HEK293 (cell line): ENCODE data around the gene HOXA10.
A peak's percentile ranks its signal among the peaks of the same experiment; 100 is the strongest.

Experiments
- CTCF ChIA-PET: fragments of 350-600 bp; formaldehyde crosslinking; extraction: SDS; loops from one replicate; lab custom pipeline; 2021; ENCODE audit warnings: antibody characterized with exemption; lab: Yijun Ruan, JAX
- POLR2A ChIA-PET: fragments of 300-600 bp; formaldehyde crosslinking; extraction: SDS; loops from one replicate; lab custom pipeline; 2020; ENCODE audit warnings: antibody characterized with exemption, inconsistent platforms; lab: Yijun Ruan, JAX
- H3K27ac ChIP-seq: fragments of 200-500 bp; sonication (Bioruptor generic); 2 replicates; pipeline ENCODE4 v1.5.1; 2014; ENCODE audit warnings: low read depth, low read length, control low read depth, inconsistent platforms; ENCODE audit errors: extremely low read depth
- H3K36me3 ChIP-seq, 2 experiments: fragments of 200-500 bp in 1 of 2; sonication (Bioruptor generic) in 1 of 2; 1 replicate in 1 of 2; 2 replicates in 1 of 2; pipeline ENCODE4 v1.5.1; 2014 to 2017; ENCODE audit warnings: inconsistent platforms in 2 of 2, low read length in 2 of 2; ENCODE audit not compliant: control insufficient read depth in 2 of 2, insufficient read depth in 1 of 2
- H3K4me1 ChIP-seq: fragments of 200-500 bp; sonication (Bioruptor generic); 2 replicates; pipeline ENCODE4 v1.5.1; 2014; ENCODE audit warnings: mild to moderate bottlenecking, low read length, inconsistent platforms; ENCODE audit not compliant: control insufficient read depth, insufficient read depth
- H3K4me3 ChIP-seq: 2 replicates; pipeline ENCODE4 v1.5.1; 2011; ENCODE audit warnings: low read depth, mild to moderate bottlenecking, control low read depth, low read length, moderate library complexity
- H3K9me3 ChIP-seq: fragments of 200-500 bp; sonication (Bioruptor generic); 2 replicates; pipeline ENCODE4 v1.5.1; 2014; ENCODE audit warnings: low read depth, low read length, inconsistent platforms; ENCODE audit not compliant: control insufficient read depth, insufficient read depth
- BCL11B ChIP-seq: fragments of 450-650 bp; formaldehyde crosslinking; IDR thresholded peaks from 2 replicates; pipeline ENCODE4 v1.5.1; 2016; ENCODE audit warnings: low read depth, missing biosample characterization, missing genetic modification characterization
- ELK4 ChIP-seq: IDR thresholded peaks from 2 replicates; pipeline ENCODE4 v1.6.1; 2011; ENCODE audit warnings: mild to moderate bottlenecking, low read depth, low read length, borderline replicate concordance
- GLI4 ChIP-seq: fragments of 450-650 bp; formaldehyde crosslinking; IDR thresholded peaks from 2 replicates; pipeline ENCODE4 v1.5.1; 2016; ENCODE audit warnings: missing biosample characterization, missing genetic modification characterization
- GLIS2 ChIP-seq: fragments of 450-650 bp; formaldehyde crosslinking; IDR thresholded peaks from 2 replicates; pipeline ENCODE4 v1.5.1; 2016; ENCODE audit warnings: missing biosample characterization, missing genetic modification characterization
- KLF7 ChIP-seq: fragments of 450-650 bp; formaldehyde crosslinking; IDR thresholded peaks from 2 replicates; pipeline ENCODE4 v1.5.1; 2016; ENCODE audit warnings: missing biosample characterization, missing genetic modification characterization, borderline replicate concordance
- PATZ1 ChIP-seq: fragments of 450-650 bp; formaldehyde crosslinking; IDR thresholded peaks from 2 replicates; pipeline ENCODE4 v1.5.1; 2016; ENCODE audit warnings: missing biosample characterization, missing genetic modification characterization
- PRDM10 ChIP-seq: fragments of 450-650 bp; formaldehyde crosslinking; IDR thresholded peaks from 2 replicates; pipeline ENCODE4 v1.5.1; 2016; ENCODE audit warnings: missing biosample characterization, missing genetic modification characterization
- RBAK ChIP-seq: fragments of 450-650 bp; formaldehyde crosslinking; IDR thresholded peaks from 2 replicates; pipeline ENCODE4 v1.5.1; 2016; ENCODE audit warnings: missing biosample characterization, missing genetic modification characterization
- SCRT2 ChIP-seq: fragments of 450-650 bp; formaldehyde crosslinking; IDR thresholded peaks from 2 replicates; pipeline ENCODE4 v1.5.1; 2016; ENCODE audit warnings: missing biosample characterization, missing genetic modification characterization
- YY2 ChIP-seq: fragments of 450-650 bp; formaldehyde crosslinking; IDR thresholded peaks from 2 replicates; pipeline ENCODE4 v1.5.1; 2016; ENCODE audit warnings: missing biosample characterization, missing genetic modification characterization
- ZBTB20 ChIP-seq: fragments of 450-650 bp; formaldehyde crosslinking; IDR thresholded peaks from 2 replicates; pipeline ENCODE4 v1.5.1; 2016; ENCODE audit warnings: missing biosample characterization, missing genetic modification characterization
- ZBTB8A ChIP-seq: fragments of 450-650 bp; formaldehyde crosslinking; IDR thresholded peaks from 2 replicates; pipeline ENCODE4 v1.5.1; 2016; ENCODE audit warnings: missing biosample characterization, missing genetic modification characterization
- ZEB2 ChIP-seq: fragments of 450-650 bp; formaldehyde crosslinking; IDR thresholded peaks from 2 replicates; pipeline ENCODE4 v1.5.1; 2016; ENCODE audit warnings: missing biosample characterization, missing genetic modification characterization
- ZFHX2 ChIP-seq: fragments of 450-650 bp; formaldehyde crosslinking; conservative IDR thresholded peaks from 2 replicates; pipeline ENCODE4 v1.5.1; 2016; ENCODE audit warnings: missing biosample characterization, missing genetic modification characterization
- ZIC2 ChIP-seq: fragments of 450-650 bp; formaldehyde crosslinking; IDR thresholded peaks from 2 replicates; pipeline ENCODE4 v1.5.1; 2016; ENCODE audit warnings: missing biosample characterization, missing genetic modification characterization
- ZNF138 ChIP-seq: fragments of 450-650 bp; formaldehyde crosslinking; IDR thresholded peaks from 2 replicates; pipeline ENCODE4 v1.5.1; 2016; ENCODE audit warnings: missing biosample characterization, missing genetic modification characterization, borderline replicate concordance
- ZNF335 ChIP-seq: fragments of 450-650 bp; formaldehyde crosslinking; conservative IDR thresholded peaks from 2 replicates; pipeline ENCODE4 v1.5.1; 2016; ENCODE audit warnings: missing biosample characterization, missing genetic modification characterization
- ZNF341 ChIP-seq: fragments of 450-650 bp; formaldehyde crosslinking; IDR thresholded peaks from 2 replicates; pipeline ENCODE4; 2016; ENCODE audit warnings: low read depth, missing biosample characterization, missing genetic modification characterization
- ZNF423 ChIP-seq: fragments of 450-650 bp; formaldehyde crosslinking; IDR thresholded peaks from 2 replicates; pipeline ENCODE4 v1.5.1; 2016; ENCODE audit warnings: missing biosample characterization, missing genetic modification characterization
- ZNF501 ChIP-seq: fragments of 450-650 bp; formaldehyde crosslinking; IDR thresholded peaks from 2 replicates; pipeline ENCODE4 v1.5.1; 2016; ENCODE audit warnings: missing biosample characterization, missing genetic modification characterization
- ZNF561 ChIP-seq: fragments of 450-650 bp; IDR thresholded peaks from 2 replicates; pipeline ENCODE4 v1.5.1; 2018; ENCODE audit warnings: missing biosample characterization, missing genetic modification characterization, borderline replicate concordance
- ZNF580 ChIP-seq: fragments of 450-650 bp; formaldehyde crosslinking; IDR thresholded peaks from 2 replicates; pipeline ENCODE4 v1.5.1; 2016; ENCODE audit warnings: missing biosample characterization, missing genetic modification characterization
- ZNF692 ChIP-seq: fragments of 450-650 bp; formaldehyde crosslinking; IDR thresholded peaks from 2 replicates; pipeline ENCODE4 v1.5.1; 2016; ENCODE audit warnings: missing biosample characterization, missing genetic modification characterization
- ZNF837 ChIP-seq: fragments of 450-650 bp; formaldehyde crosslinking; IDR thresholded peaks from 2 replicates; pipeline ENCODE4 v1.5.1; 2016; ENCODE audit warnings: missing biosample characterization, missing genetic modification characterization
- ZSCAN16 ChIP-seq: fragments of 450-650 bp; formaldehyde crosslinking; IDR thresholded peaks from 2 replicates; pipeline ENCODE4 v1.5.1; 2016; ENCODE audit warnings: missing biosample characterization, missing genetic modification characterization

HOXA10 gene

GRCh38 chr7:27153526-27153925 lies 20.6 kb downstream of the HOXA10 start (continued):
- no peak for TF ChIP-seq PRDM10 (tag by site-specific recombination)

GRCh38 chr7:27152816-27153442 lies 21.2 kb downstream of the HOXA10 start:
- CTCF ChIA-PET = interaction anchor here (0.6 kb wide), 1 partner anchor 472 kb away, joined by 4 read pairs; no protein-coding TSS in a partner anchor

More at GRCh38 chr7:27152816-27153442, 21.2 kb downstream of the HOXA10 start:
- Histone ChIP-seq H3K4me3 (no peak overlapping the region), H3K9me3 (no peaks in the 10 kb centered on the region), H3K27ac (no peak overlapping the region), H3K4me1 (peaks cover 4% of the 10 kb centered on the region; the same call in 1 of the 2 replicates), H3K36me3 (peaks cover 0 to 28% of the 10 kb centered on the region in 2 experiments; a peak in 1 of 3 replicates)
- POLR2A ChIA-PET = interaction anchor here (1.1 to 5.6 kb wide), 3 partner anchors 9 to 37 kb away, joined by 3 to 42 read pairs (median 3); no protein-coding TSS in a partner anchor
- TF ChIP-seq SCRT2 (tag by site-specific recombination) = no peak
- peak; percentile 20; the same call in 1 of the 2 replicates for TF ChIP-seq ZBTB8A (tag by site-specific recombination)
- peak; percentile 78 for TF ChIP-seq ZBTB20 (tag by site-specific recombination)
- TF ChIP-seq GLI4 = no peak
- no peak for TF ChIP-seq ZNF501
- TF ChIP-seq KLF7 = no peak
- no peak for TF ChIP-seq ZNF837 (tag by site-specific recombination)
- TF ChIP-seq ZNF561 (tag by site-specific recombination) = no peak
- TF ChIP-seq GLIS2 (tag by site-specific recombination) = peak; percentile 69
- TF ChIP-seq PATZ1 (tag by site-specific recombination) = peak; percentile 42; the same call in 1 of the 2 replicates
- no peak for TF ChIP-seq ELK4
- peak; percentile 26; the same call in 1 of the 2 replicates for TF ChIP-seq ZIC2 (tag by site-specific recombination)
- TF ChIP-seq ZNF138 = no peak
- no peak for TF ChIP-seq ZNF341
- TF ChIP-seq ZNF692 (tag by site-specific recombination) = 0 out of 2 replicates have a peak, but pooled peaks have one; percentile 13
- TF ChIP-seq ZEB2 (tag by site-specific recombination) = no peak
- no peak for TF ChIP-seq ZSCAN16 (tag by site-specific recombination)
- TF ChIP-seq ZNF335 (tag by site-specific recombination) = peak; percentile 77
- no peak for TF ChIP-seq YY2 (tag by site-specific recombination)
- no peak for TF ChIP-seq ZNF580 (tag by site-specific recombination)
- TF ChIP-seq ZFHX2 = no peak
- no peak for TF ChIP-seq RBAK
- TF ChIP-seq BCL11B (tag by site-specific recombination) = no peak
- TF ChIP-seq ZNF423 = peak; percentile 78
